ENCODE data around the gene OXA1L. TPM values are rescaled to one million over a fixed set of nuclear protein-coding genes. Genes with fewer than 3 reads are reported as not detected.
A peak's percentile ranks its signal among the peaks of the same experiment; 100 is the strongest.

Gene OXA1L
- 103 and 107 TPM in 2 replicates for total RNA-seq (2021)
- Bru-seq, nascent RNA, result percentile 93 among the genes with signal in this experiment
- percentile 89 among the genes with signal in this experiment for BruChase-seq, experiment 1, labeled RNA remaining after a 2-hour chase
- percentile 93 among the genes with signal in this experiment for BruChase-seq, experiment 2, labeled RNA remaining after a 6-hour chase
- long read RNA-seq, transcript OXA1L-201 (10 exons, 1,719 nt), result major isoform, 158 of 192 reads
- long read RNA-seq, partial matches to known transcripts, result 14 of 192 reads
- long read RNA-seq, other reads (novel, unspliced or antisense), result 20 of 192 reads

DNA sequence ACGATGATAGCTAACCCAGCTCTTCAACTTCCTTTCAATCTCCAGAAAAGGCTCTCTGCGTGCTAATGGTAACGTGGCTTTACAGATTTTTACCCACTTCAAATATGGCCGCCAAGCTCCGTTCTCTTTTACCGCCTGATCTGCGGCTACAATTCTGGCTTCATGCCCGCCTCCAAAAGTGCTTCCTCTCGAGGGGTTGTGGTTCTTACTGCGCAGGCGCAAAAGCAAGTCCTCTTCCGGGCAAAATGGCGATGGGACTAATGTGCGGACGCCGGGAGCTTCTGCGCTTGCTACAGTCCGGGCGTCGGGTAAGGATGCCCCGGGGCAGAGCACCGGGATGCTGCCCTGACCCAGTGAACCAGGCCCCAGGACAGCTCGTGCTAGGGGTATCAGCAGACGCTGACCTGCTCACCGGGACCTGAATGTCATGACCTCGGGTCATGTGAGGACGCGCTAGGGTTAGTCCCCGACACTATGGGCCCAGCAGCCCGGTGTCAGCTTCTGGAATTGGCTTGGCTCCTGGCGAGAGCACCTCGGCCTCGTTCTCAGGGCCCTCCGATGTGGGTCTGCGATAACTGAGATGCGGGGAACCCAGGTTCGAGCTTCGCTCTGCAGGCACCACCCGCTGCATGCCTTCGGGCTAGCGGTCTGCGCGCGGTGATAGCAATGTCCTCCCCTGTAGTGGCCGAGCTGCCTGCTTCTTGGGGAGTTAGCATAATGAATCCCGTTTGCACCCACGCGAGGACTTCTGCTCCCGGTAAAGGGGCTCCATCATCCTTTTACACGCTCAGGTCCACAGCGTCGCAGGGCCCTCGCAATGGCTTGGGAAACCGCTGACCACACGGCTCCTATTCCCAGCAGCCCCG, at the start of gene OXA1L:
Gene OXA1L (plus strand): TSS at position 232 of the 866 bp plus-strand sequence. CDS start 14 bp downstream, at position 246.
- Histone ChIP-seq H3K27ac (ENCODE audit: low read depth, low read length, poor library complexity, severe bottlenecking) (peak within 1 kb of the TSS; percentile 84), H3K4me3 (ENCODE audit: low read depth, low read length, poor library complexity, severe bottlenecking) (peak within 1 kb of the TSS; percentile 71), H3K4me1 (ENCODE audit: insufficient read depth, low read length, poor library complexity, severe bottlenecking) (peaks cover 12% of the 10 kb centered on the region), H3K9me3 (ENCODE audit: low read depth, low read length, poor library complexity, severe bottlenecking) (peaks cover 7% of the 10 kb centered on the region), H3K27me3 (replicated peaks; ENCODE audit: insufficient read depth, low read depth, low read length, poor library complexity) (no peaks in the 10 kb centered on the region), H3K36me3 (ENCODE audit: insufficient read depth, low read length, poor library complexity, severe bottlenecking) (peaks cover 35% of the 10 kb centered on the region)
- ChIA-PET CTCF (interaction anchor here (0.8 to 1.1 kb wide), 3 partner anchors 19 to 196 kb away, joined by 3 to 8 read pairs (median 3); no protein-coding TSS in a partner anchor), POLR2A (ENCODE audit: low non-redundant PET) (interaction anchor here (0.6 to 0.7 kb wide), 2 partner anchors 70 to 197 kb away, joined by 3 to 4 read pairs; no protein-coding TSS in a partner anchor)
- DNase-seq (ENCODE audit: low spot score), result peak; percentile 98
- no TSS peak for BruUV-seq (replicated peaks)
- TF ChIP-seq, protein P1, sequence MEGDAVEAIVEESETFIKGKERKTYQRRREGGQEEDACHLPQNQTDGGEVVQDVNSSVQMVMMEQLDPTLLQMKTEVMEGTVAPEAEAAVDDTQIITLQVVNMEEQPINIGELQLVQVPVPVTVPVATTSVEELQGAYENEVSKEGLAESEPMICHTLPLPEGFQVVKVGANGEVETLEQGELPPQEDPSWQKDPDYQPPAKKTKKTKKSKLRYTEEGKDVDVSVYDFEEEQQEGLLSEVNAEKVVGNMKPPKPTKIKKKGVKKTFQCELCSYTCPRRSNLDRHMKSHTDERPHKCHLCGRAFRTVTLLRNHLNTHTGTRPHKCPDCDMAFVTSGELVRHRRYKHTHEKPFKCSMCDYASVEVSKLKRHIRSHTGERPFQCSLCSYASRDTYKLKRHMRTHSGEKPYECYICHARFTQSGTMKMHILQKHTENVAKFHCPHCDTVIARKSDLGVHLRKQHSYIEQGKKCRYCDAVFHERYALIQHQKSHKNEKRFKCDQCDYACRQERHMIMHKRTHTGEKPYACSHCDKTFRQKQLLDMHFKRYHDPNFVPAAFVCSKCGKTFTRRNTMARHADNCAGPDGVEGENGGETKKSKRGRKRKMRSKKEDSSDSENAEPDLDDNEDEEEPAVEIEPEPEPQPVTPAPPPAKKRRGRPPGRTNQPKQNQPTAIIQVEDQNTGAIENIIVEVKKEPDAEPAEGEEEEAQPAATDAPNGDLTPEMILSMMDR (conservative IDR thresholded peaks at IDR 0.05; ENCODE audit: low read depth, low read length), result no peak
- no peak for TF ChIP-seq EZH2 (IDR thresholded peaks at IDR 0.05; ENCODE audit: borderline replicate concordance, low read depth, low read length, poor library complexity, severe bottlenecking)
- intact Hi-C loops (cut with micrococcal nuclease; ENCODE audit: unreplicated experiment), result loop anchor here (10.0 kb wide), 2 partner anchors 192 to 292 kb away; no protein-coding TSS in a partner anchor

DNA sequence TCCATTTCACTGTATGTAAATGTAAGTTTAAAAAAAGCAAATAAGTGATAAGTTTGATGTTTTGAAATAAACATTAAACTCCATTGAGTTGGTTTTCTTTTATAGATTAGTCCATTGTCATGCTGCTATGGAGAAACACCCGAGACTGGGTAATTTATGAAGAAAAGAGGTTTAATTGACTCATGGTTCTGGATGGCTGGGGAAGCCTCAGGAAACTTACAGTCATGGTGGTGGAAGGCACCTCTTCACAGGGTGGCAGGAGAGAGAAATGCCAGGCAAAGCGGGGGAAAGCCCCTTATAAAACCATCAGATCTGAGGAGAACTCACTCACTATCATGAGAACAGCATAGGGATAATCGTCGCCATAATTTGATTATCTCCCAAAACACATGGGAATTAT, 48.4 kb upstream of the OXA1L start:
- no peak for DNase-seq (ENCODE audit: low spot score)
- Histone ChIP-seq H3K27me3 (replicated peaks; ENCODE audit: insufficient read depth, low read depth, low read length, poor library complexity) (no peaks in the 10 kb centered on the region), H3K36me3 (ENCODE audit: insufficient read depth, low read length, poor library complexity, severe bottlenecking) (no peaks in the 10 kb centered on the region), H3K27ac (ENCODE audit: low read depth, low read length, poor library complexity, severe bottlenecking) (no peak overlapping the region), H3K4me3 (ENCODE audit: low read depth, low read length, poor library complexity, severe bottlenecking) (no peak overlapping the region), H3K9me3 (ENCODE audit: low read depth, low read length, poor library complexity, severe bottlenecking) (peaks cover 4% of the 10 kb centered on the region), H3K4me1 (ENCODE audit: insufficient read depth, low read length, poor library complexity, severe bottlenecking) (no peaks in the 10 kb centered on the region)
- CTCF ChIA-PET, result interaction anchor here (1.2 kb wide), 1 partner anchor 65 kb away, joined by 3 read pairs; no protein-coding TSS in a partner anchor
- intact Hi-C loops (cut with micrococcal nuclease; ENCODE audit: unreplicated experiment), result loop anchor here (10.0 kb wide), 1 partner anchor 333 kb away; no protein-coding TSS in a partner anchor
- BruUV-seq (replicated peaks), result no TSS peak
- TF ChIP-seq, protein P1 (conservative IDR thresholded peaks at IDR 0.05; ENCODE audit: low read depth, low read length), result no peak
- TF ChIP-seq EZH2 (IDR thresholded peaks at IDR 0.05; ENCODE audit: borderline replicate concordance, low read depth, low read length, poor library complexity, severe bottlenecking), result no peak
- POLR2A ChIA-PET (ENCODE audit: low non-redundant PET), result no interaction called here

DNA sequence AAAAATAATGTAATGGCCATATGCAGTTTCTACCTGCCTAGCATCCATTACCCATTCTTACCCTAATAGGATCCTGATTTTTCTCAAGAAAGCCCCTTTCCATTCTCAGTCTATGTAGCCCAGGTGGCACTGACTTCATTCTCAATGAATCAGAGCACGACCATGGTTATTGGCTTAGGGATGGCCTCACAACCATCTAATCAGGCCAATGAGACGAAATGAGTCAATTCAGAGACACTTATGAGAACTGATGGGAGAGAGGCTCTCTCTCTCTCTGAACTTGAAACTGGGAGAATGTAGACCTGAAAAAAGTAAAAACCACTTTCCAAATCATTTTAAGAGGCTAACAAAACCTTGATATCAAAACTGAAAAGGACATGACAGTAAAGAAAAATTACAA, 45.3 kb upstream of the OXA1L start:
- TF ChIP-seq EZH2 (IDR thresholded peaks at IDR 0.05; ENCODE audit: borderline replicate concordance, low read depth, low read length, poor library complexity, severe bottlenecking), result no peak
- TF ChIP-seq, protein P1 (conservative IDR thresholded peaks at IDR 0.05; ENCODE audit: low read depth, low read length), result no peak
- no peak overlapping the region for H3K4me3 ChIP-seq (ENCODE audit: low read depth, low read length, poor library complexity, severe bottlenecking)
- ChIA-PET POLR2A (ENCODE audit: low non-redundant PET) (no interaction called here), CTCF (no interaction called here)
- H3K27ac ChIP-seq (ENCODE audit: low read depth, low read length, poor library complexity, severe bottlenecking), result no peak overlapping the region
- no peaks in the 10 kb centered on the region for H3K4me1 ChIP-seq (ENCODE audit: insufficient read depth, low read length, poor library complexity, severe bottlenecking)
- H3K9me3 ChIP-seq (ENCODE audit: low read depth, low read length, poor library complexity, severe bottlenecking), result peaks cover 4% of the 10 kb centered on the region
- no peak for DNase-seq (ENCODE audit: low spot score)
- no peaks in the 10 kb centered on the region for H3K27me3 ChIP-seq (replicated peaks; ENCODE audit: insufficient read depth, low read depth, low read length, poor library complexity)
- no peaks in the 10 kb centered on the region for H3K36me3 ChIP-seq (ENCODE audit: insufficient read depth, low read length, poor library complexity, severe bottlenecking)
- no TSS peak for BruUV-seq (replicated peaks)
- intact Hi-C loops (cut with micrococcal nuclease; ENCODE audit: unreplicated experiment), result no loop called here
